ENCODE results near the gene PLOD3. TPM values are rescaled to one million over a fixed set of nuclear protein-coding genes. Genes with fewer than 3 reads are reported as not detected.

The PLOD3 gene
- total RNA-seq, 1 experiment from 2014 or later = 74.5 TPM

DNA sequence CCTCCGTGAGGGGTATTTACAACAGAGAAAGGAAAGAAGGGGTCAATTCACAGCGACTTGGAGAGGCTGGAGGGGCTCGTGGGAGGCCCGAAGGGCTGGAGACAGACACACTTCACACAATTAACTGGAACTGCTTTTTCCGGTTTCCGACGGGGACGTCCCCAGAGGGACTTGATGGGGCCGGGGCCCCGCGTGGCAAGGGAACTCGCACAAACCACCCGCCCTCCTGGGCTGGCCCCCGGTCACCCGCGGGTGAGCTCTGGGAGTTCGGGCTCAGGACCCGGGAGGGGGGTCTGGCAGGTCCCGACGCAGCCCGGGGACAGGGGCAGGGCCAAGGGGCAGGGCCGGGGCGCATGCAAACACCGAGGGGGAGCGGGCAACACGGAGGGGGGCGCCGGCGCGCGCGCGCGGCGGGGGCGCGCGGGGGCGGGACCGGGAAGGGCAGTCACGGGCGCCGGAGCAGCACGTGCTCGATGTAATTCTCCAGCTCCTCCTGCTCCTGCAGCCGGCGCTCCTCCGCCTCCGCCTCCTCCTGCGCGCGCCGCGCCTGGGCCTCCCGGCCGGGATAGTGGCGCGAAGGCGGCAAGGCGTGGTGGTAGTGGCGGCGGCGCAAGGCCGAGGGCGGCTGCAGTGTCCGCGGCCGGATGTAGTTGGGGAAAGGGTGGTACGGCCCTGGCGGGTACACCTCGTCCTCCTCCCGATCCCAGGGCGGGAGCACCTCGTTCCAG, 54.7 kb downstream of the PLOD3 start:
- Histone ChIP-seq H3K9ac (ENCODE audit: extremely low read depth, insufficient read length, low read length) (no peak overlapping the region), H3K79me1 (ENCODE audit: insufficient read depth, low read depth, low read length, poor library complexity, severe bottlenecking) (no peaks in the 10 kb centered on the region), H2BK120ac (ENCODE audit: low read depth, low read length, poor library complexity, severe bottlenecking) (no peak overlapping the region), H3K18ac (ENCODE audit: insufficient read length, low read depth, low read length) (peak overlapping the region; percentile 53), H4K5ac (ENCODE audit: insufficient read length, low read depth, low read length) (no peak overlapping the region), H3K4me2 (ENCODE audit: insufficient read depth, insufficient read length, low read length) (peak overlapping the region; percentile 65), H3K4ac (ENCODE audit: low read depth, low read length) (no peak overlapping the region), H3T11ph (ENCODE audit: low read length) (no peak overlapping the region), H2BK5ac (ENCODE audit: insufficient read length, low read length) (no peak overlapping the region), H2AK5ac (ENCODE audit: insufficient read length, low read length) (no peak overlapping the region), H3K27me3 (ENCODE audit: insufficient read depth, low read length) (no peaks in the 10 kb centered on the region; the same call in 1 of the 2 replicates), H2BK12ac (ENCODE audit: insufficient read length, low read depth, low read length) (no peak overlapping the region), H4K91ac (ENCODE audit: insufficient read length, low read depth, low read length) (no peak overlapping the region), H2BK20ac (ENCODE audit: low read depth, low read length, poor library complexity, severe bottlenecking) (no peak overlapping the region), H2AFZ (ENCODE audit: low read length) (no peak overlapping the region), H4K8ac (replicated peaks; ENCODE audit: insufficient read length, low read depth, low read length) (no peak overlapping the region), H4K20me1 (ENCODE audit: control insufficient read depth, insufficient read depth, insufficient read length) (no peaks in the 10 kb centered on the region), H3K14ac (ENCODE audit: insufficient read depth, low read length) (peak overlapping the region; percentile 50; the same call in 1 of the 2 replicates), H3K23ac (ENCODE audit: insufficient read length, low read depth, low read length) (no peak overlapping the region), H3K9me3 (ENCODE audit: control insufficient read depth, low read depth, low read length) (no peaks in the 10 kb centered on the region), H3K23me2 (ENCODE audit: insufficient read length, low read depth, low read length, poor library complexity, severe bottlenecking) (peaks cover 34% of the 10 kb centered on the region), H3K79me2 (ENCODE audit: insufficient read depth, low read length) (no peaks in the 10 kb centered on the region), H3K4me1 (ENCODE audit: insufficient read depth, low read length) (peaks cover 9% of the 10 kb centered on the region; the same call in 1 of the 2 replicates), H3K56ac (ENCODE audit: insufficient read length, low read depth, low read length) (no peak overlapping the region), H3K27ac (ENCODE audit: insufficient read length, low read depth, low read length) (no peak overlapping the region), H2BK15ac (ENCODE audit: low read depth, low read length) (no peak overlapping the region)
- WGBS (ENCODE audit: extremely low coverage, insufficient read length, low lambda C conversion rate) = no CpG with 5 or more reads among the region's 74 CpGs
- TF ChIP-seq, protein P1, sequence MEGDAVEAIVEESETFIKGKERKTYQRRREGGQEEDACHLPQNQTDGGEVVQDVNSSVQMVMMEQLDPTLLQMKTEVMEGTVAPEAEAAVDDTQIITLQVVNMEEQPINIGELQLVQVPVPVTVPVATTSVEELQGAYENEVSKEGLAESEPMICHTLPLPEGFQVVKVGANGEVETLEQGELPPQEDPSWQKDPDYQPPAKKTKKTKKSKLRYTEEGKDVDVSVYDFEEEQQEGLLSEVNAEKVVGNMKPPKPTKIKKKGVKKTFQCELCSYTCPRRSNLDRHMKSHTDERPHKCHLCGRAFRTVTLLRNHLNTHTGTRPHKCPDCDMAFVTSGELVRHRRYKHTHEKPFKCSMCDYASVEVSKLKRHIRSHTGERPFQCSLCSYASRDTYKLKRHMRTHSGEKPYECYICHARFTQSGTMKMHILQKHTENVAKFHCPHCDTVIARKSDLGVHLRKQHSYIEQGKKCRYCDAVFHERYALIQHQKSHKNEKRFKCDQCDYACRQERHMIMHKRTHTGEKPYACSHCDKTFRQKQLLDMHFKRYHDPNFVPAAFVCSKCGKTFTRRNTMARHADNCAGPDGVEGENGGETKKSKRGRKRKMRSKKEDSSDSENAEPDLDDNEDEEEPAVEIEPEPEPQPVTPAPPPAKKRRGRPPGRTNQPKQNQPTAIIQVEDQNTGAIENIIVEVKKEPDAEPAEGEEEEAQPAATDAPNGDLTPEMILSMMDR (conservative IDR thresholded peaks at IDR 0.05) = no peak
- Mint-ChIP-seq H3K27me3 (ENCODE audit: low read depth) (peaks cover 29% of the 10 kb centered on the region), H3K4me1 (peaks cover 41 to 61% of the 10 kb centered on the region in 2 experiments), H3K9me3 (no peaks in the 10 kb centered on the region), H3K36me3 (ENCODE audit: insufficient read depth in 1 of 3, low read depth in 3 of 3) (peaks cover 0 to 14% (median 11%) of the 10 kb centered on the region in 3 experiments; a peak in 4 of 7 replicates), H3K4me3 (peak overlapping the region; percentile 79 to 87), H3K27ac (peak overlapping the region in 2 of 3 experiments; percentile 42 to 92; a peak in 3 of 7 replicates)
- DNase-seq = peak; percentile 84

All from H9 (cell line).